Activated naive CD4-positive, alpha-beta T cell treated with anti-CD3 and anti-CD28 coated beads for 36 hours (primary cell): ENCODE data around the gene AHCY. TPM values are rescaled to one million over a fixed set of nuclear protein-coding genes. Genes with fewer than 3 reads are reported as not detected.
"Not testable (repeated sequence)": the region's sequence is repeated elsewhere in the genome, so short reads cannot be mapped to it uniquely, and the experiment has no call there.

Experiments
- CTCF ChIA-PET: fragments of 350-600 bp; sonication (Branson Sonifier 250); formaldehyde crosslinking; loops from one replicate; lab custom pipeline; 2021; ENCODE audit warnings: antibody characterized with exemption; lab: Charles Lee
- DNase-seq: peaks from one replicate; pipeline ENCODE4 v3.0.0-alpha.2; 2020
- H3K27ac Mint-ChIP-seq: one replicate; pipeline ENCODE4 v1.8.0; 2021; ENCODE audit warnings: mild to moderate bottlenecking, mixed read lengths
- H3K27me3 Mint-ChIP-seq: one replicate; pipeline ENCODE4 v1.8.0; 2021; ENCODE audit warnings: low read depth, mixed read lengths
- H3K36me3 Mint-ChIP-seq: one replicate; pipeline ENCODE4 v1.8.0; 2021; ENCODE audit warnings: low read depth, mixed read lengths
- H3K4me1 Mint-ChIP-seq: one replicate; pipeline ENCODE4 v1.8.0; 2021; ENCODE audit warnings: low read depth, mixed read lengths
- H3K4me3 Mint-ChIP-seq: one replicate; pipeline ENCODE4 v1.8.0; 2021; ENCODE audit warnings: mild to moderate bottlenecking, moderate library complexity, mixed read lengths
- H3K9me3 Mint-ChIP-seq: one replicate; pipeline ENCODE4 v1.8.0; 2021; ENCODE audit warnings: mixed read lengths
- intact Hi-C: fragments of 100-400 bp; cut with micrococcal nuclease; formaldehyde crosslinking; loops from one replicate; pipeline ENCODE4 v1.15.1; 2023
- total RNA-seq, 2 experiments: library from RNA; stranded (reverse); gene quantifications; one replicate each; pipeline ENCODE4 v1.2.3, GENCODE V29; 2021

Gene AHCY
- total RNA-seq, 2 experiments from 2014 or later: 258 to 261 TPM

- H3K9me3 Mint-ChIP-seq: no peaks in the 10 kb centered on the region
- DNase-seq: no peak
These were observed 1.4 kb downstream of the AHCY start for GRCh38 chr20:34301587-34302311.

GRCh38 chr20:34300809-34301586 is 2.2 kb downstream of the AHCY start:
- H3K27me3 Mint-ChIP-seq: no peaks in the 10 kb centered on the region
- DNase-seq: no peak
- CTCF ChIA-PET: interaction anchor here (0.6 to 2.6 kb wide), 3 partner anchors 12 to 26 kb away, joined by 3 to 15 read pairs (median 3); no protein-coding TSS in a partner anchor
- intact Hi-C loops: loop anchor here (5.0 kb wide), 1 partner anchor 1559 kb away; the partner anchor contains the start of gene COMMD7
- peaks cover 6% of the 10 kb centered on the region for H3K4me1 Mint-ChIP-seq
- no peaks in the 10 kb centered on the region for H3K9me3 Mint-ChIP-seq
- peak overlapping the region; percentile 84 for H3K4me3 Mint-ChIP-seq
- H3K36me3 Mint-ChIP-seq: peaks cover 11% of the 10 kb centered on the region
- no peak overlapping the region for H3K27ac Mint-ChIP-seq

More at GRCh38 chr20:34301587-34302311, 1.4 kb downstream of the AHCY start:
- H3K4me1 Mint-ChIP-seq: peaks cover 6% of the 10 kb centered on the region
- H3K27ac Mint-ChIP-seq: peak overlapping the region; percentile 79
- H3K4me3 Mint-ChIP-seq: peak overlapping the region; percentile 84
- H3K27me3 Mint-ChIP-seq: no peaks in the 10 kb centered on the region
- CTCF ChIA-PET: interaction anchor here (0.6 to 2.6 kb wide), 7 partner anchors 9 to 215 kb away, joined by 3 to 15 read pairs (median 3); partner anchors contain the start of gene DYNLRB1
- intact Hi-C loops: loop anchor here (2.0 to 5.0 kb wide), 3 partner anchors 407 to 1559 kb away; partner anchors contain the start of genes COMMD7 and EDEM2
- H3K36me3 Mint-ChIP-seq: peaks cover 10% of the 10 kb centered on the region

- H3K36me3 Mint-ChIP-seq: peaks cover 13% of the 10 kb centered on the region
- H3K9me3 Mint-ChIP-seq: no peaks in the 10 kb centered on the region
- no peak overlapping the region for H3K27ac Mint-ChIP-seq
- intact Hi-C loops: loop anchor here (5.0 kb wide), 1 partner anchor 1558 kb away; the partner anchor contains the start of gene COMMD7
- CTCF ChIA-PET: interaction anchor here (0.8 kb wide), 1 partner anchor 223 kb away, joined by 3 read pairs; no protein-coding TSS in a partner anchor
- DNase-seq: no peak
- H3K4me3 Mint-ChIP-seq: no peak overlapping the region
- H3K27me3 Mint-ChIP-seq: no peaks in the 10 kb centered on the region
- H3K4me1 Mint-ChIP-seq: peaks cover 6% of the 10 kb centered on the region
These were observed 2.8 kb downstream of the AHCY start for GRCh38 chr20:34300256-34300806.

- intact Hi-C loops: loop anchor here (5.0 kb wide), 1 partner anchor 1557 kb away; the partner anchor contains the start of gene COMMD7
- H3K27me3 Mint-ChIP-seq: no peaks in the 10 kb centered on the region
- H3K4me3 Mint-ChIP-seq: no peak overlapping the region
- CTCF ChIA-PET: interaction anchor here (0.8 to 0.9 kb wide), 4 partner anchors 12 to 223 kb away, joined by 3 to 8 read pairs (median 4); no protein-coding TSS in a partner anchor
- H3K36me3 Mint-ChIP-seq: peaks cover 13% of the 10 kb centered on the region
- no peak for DNase-seq
- H3K9me3 Mint-ChIP-seq: no peaks in the 10 kb centered on the region
- H3K27ac Mint-ChIP-seq: no peak overlapping the region
- peaks cover 6% of the 10 kb centered on the region for H3K4me1 Mint-ChIP-seq
These were observed 3.4 kb downstream of the AHCY start for GRCh38 chr20:34299556-34300255.

GRCh38 chr20:34298294-34298784 is 4.8 kb downstream of the AHCY start:
- H3K36me3 Mint-ChIP-seq: peaks cover 22% of the 10 kb centered on the region
- H3K4me3 Mint-ChIP-seq, H3K27me3 Mint-ChIP-seq, H3K27ac Mint-ChIP-seq, H3K9me3 Mint-ChIP-seq, DNase-seq, intact Hi-C loops, CTCF ChIA-PET, H3K4me1 Mint-ChIP-seq: not testable (repeated sequence)

- H3K9me3 Mint-ChIP-seq: no peaks in the 10 kb centered on the region
- no peak overlapping the region for H3K27ac Mint-ChIP-seq
- H3K36me3 Mint-ChIP-seq: peaks cover 27% of the 10 kb centered on the region
- DNase-seq: no peak
- CTCF ChIA-PET: interaction anchor here (0.6 to 0.7 kb wide), 2 partner anchors 242 to 243 kb away, joined by 3 read pairs; no protein-coding TSS in a partner anchor
- H3K4me1 Mint-ChIP-seq: peaks cover 3% of the 10 kb centered on the region
- intact Hi-C loops: no loop called here
- no peak overlapping the region for H3K4me3 Mint-ChIP-seq
- H3K27me3 Mint-ChIP-seq: no peaks in the 10 kb centered on the region
These were observed 6.7 kb downstream of the AHCY start for GRCh38 chr20:34296468-34296867.

- H3K36me3 Mint-ChIP-seq: peaks cover 36% of the 10 kb centered on the region
- intact Hi-C loops: no loop called here
- CTCF ChIA-PET: interaction anchor here (2.1 kb wide), 1 partner anchor 17 kb away, joined by 8 read pairs; no protein-coding TSS in a partner anchor
These were observed 7.9 kb downstream of the AHCY start for GRCh38 chr20:34295284-34295683.

GRCh38 chr20:34294563-34294962 is 8.6 kb downstream of the AHCY start:
- no peaks in the 10 kb centered on the region for H3K9me3 Mint-ChIP-seq
- no peaks in the 10 kb centered on the region for H3K27me3 Mint-ChIP-seq
- H3K36me3 Mint-ChIP-seq: peaks cover 42% of the 10 kb centered on the region
- H3K27ac Mint-ChIP-seq: no peak overlapping the region
- H3K4me3 Mint-ChIP-seq: no peak overlapping the region
- no peak for DNase-seq
- CTCF ChIA-PET: interaction anchor here (2.1 kb wide), 1 partner anchor 18 kb away, joined by 8 read pairs; no protein-coding TSS in a partner anchor
- intact Hi-C loops: no loop called here
- H3K4me1 Mint-ChIP-seq: peaks cover 3% of the 10 kb centered on the region

More at GRCh38 chr20:34295284-34295683, 7.9 kb downstream of the AHCY start:
- H3K4me3 Mint-ChIP-seq: no peak overlapping the region
- no peaks in the 10 kb centered on the region for H3K9me3 Mint-ChIP-seq
- no peak for DNase-seq
- H3K27me3 Mint-ChIP-seq: no peaks in the 10 kb centered on the region
- H3K27ac Mint-ChIP-seq: no peak overlapping the region
- H3K4me1 Mint-ChIP-seq: peaks cover 3% of the 10 kb centered on the region

GRCh38 chr20:34293589-34293988 is 9.6 kb downstream of the AHCY start:
- intact Hi-C loops: no loop called here
- H3K36me3 Mint-ChIP-seq: peaks cover 44% of the 10 kb centered on the region
- H3K4me3 Mint-ChIP-seq: no peak overlapping the region
- CTCF ChIA-PET: no interaction called here
- no peaks in the 10 kb centered on the region for H3K9me3 Mint-ChIP-seq
- H3K4me1 Mint-ChIP-seq: peaks cover 3% of the 10 kb centered on the region
- no peak for DNase-seq
- H3K27me3 Mint-ChIP-seq: no peaks in the 10 kb centered on the region
- H3K27ac Mint-ChIP-seq: no peak overlapping the region

- Mint-ChIP-seq H3K36me3 (peaks cover 47% of the 10 kb centered on the region), H3K4me3 (no peak overlapping the region), H3K9me3 (no peaks in the 10 kb centered on the region), H3K27me3 (no peaks in the 10 kb centered on the region), H3K27ac (no peak overlapping the region), H3K4me1 (peaks cover 3% of the 10 kb centered on the region)
- CTCF ChIA-PET: no interaction called here
- intact Hi-C loops: no loop called here
- DNase-seq: no peak
These were observed 10.0 kb downstream of the AHCY start for GRCh38 chr20:34293119-34293518.

- no peak for DNase-seq
- intact Hi-C loops: no loop called here
- no peaks in the 10 kb centered on the region for H3K9me3 Mint-ChIP-seq
- H3K4me1 Mint-ChIP-seq: peaks cover 3% of the 10 kb centered on the region
- no peak overlapping the region for H3K4me3 Mint-ChIP-seq
- H3K27me3 Mint-ChIP-seq: no peaks in the 10 kb centered on the region
- H3K27ac Mint-ChIP-seq: no peak overlapping the region
- CTCF ChIA-PET: no interaction called here
- peaks cover 50% of the 10 kb centered on the region for H3K36me3 Mint-ChIP-seq
These were observed 10.7 kb downstream of the AHCY start for GRCh38 chr20:34292496-34292895.
